Hematopoietic multipotent progenitor cell treated with erythropoietin and hydrocortisone succinate and interleukin-3 and kit ligand, for 6 days (in vitro differentiated cells): ENCODE data around the gene ECE1.
A peak's percentile ranks its signal among the peaks of the same experiment; 100 is the strongest.
"Not testable (repeated sequence)": the region's sequence is repeated elsewhere in the genome, so short reads cannot be mapped to it uniquely, and the experiment has no call there.

Experiments used
- DNase-seq: peaks from one replicate; pipeline ENCODE4 v3.0.0-alpha.2; 2015

Gene ECE1

DNA sequence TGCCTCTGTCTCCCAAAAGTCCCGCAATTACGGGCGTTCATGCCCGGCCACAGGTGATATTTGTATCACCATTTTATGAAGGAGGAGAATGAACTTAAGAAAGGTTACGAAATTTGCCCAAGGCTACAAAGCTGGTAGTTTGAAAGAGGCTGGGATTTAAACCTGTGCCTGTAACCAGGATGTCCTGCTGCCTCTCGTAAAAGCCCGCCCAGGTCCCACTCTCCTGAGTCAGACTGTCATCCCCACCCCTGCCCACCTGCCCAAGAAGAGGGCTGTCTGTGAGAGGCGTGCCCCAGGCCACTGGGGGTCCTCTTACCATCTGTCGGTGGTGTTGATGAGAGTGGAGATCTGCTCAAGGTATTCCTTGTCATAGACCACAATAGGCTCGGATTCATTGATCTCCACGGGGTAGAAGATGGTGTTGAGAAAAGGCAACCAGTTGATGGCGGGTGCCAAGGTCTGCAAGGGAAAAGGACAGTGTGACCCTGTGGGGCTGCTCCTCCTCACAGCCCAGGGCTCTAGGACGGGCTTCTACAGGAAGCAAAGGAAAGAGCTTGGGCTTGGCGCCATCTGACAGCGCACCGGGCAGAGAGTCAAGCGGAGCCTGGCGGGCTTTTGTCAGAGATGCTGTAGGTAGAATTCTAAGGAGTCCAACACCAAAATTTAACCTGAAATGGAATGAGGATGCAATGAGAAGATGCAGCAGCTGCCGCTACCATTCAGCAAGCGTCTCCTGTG is 43.2 kb downstream of the ECE1 start:
- DNase-seq = no peak

DNA sequence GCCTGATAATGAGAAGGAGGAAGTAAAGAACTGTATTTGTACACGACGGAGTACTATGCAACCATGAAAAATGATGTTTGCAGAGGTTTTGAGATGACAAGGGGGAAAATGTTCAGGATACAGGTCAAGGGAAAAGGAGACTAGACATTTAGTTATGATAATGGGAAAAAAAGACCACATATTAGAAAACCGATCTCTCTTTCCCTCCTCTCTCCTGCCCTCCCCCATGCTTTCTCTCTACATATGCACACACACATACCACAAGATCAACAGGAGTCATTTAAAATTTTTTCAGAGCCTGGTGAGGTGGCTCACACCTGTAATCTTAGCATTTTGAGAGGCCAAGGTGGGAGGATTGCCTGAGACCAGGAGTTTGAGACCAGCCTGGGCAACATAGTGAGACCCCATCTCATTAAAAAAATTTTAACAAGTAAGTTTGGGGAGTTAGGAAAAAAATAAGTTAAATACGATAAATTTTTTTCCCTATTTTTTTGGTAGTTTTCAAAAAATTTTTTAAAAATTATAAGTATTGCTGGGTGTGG is 44.5 kb downstream of the ECE1 start:
- no peak for DNase-seq

DNA sequence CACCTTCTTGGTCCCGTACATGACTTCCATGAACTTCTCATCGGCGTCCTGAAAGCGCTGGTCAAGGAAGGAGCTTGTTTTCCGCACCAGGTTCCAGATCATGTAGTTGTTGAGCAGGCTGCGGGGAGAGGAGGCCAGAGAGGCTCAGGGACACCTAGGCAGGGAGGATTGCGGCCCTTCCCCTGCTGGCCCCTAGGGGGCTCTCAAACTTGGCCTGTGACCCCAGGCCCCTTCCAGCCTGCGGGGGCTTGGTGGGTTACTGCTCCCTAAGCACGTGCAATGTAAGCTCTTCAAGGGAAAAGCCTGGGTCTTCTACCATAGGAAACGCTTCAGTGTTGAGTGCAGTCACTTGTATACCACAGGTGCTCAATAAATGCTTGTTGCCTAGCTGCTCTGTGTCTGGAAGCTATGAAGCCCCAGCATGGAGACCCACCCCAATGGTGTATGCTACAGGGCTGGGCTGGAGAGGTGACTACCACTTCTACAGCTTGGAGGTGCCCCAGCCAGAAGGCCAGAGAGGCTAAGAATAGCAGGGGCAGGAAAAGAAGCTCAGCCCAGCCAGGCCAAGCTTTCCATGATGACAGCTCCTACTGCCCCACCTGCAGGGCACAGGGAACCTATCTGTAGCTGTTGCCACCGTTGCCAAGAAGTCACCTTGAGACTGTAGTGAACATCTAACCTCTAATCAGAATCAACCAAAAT is 45.1 kb downstream of the ECE1 start:
- DNase-seq = no peak

DNA sequence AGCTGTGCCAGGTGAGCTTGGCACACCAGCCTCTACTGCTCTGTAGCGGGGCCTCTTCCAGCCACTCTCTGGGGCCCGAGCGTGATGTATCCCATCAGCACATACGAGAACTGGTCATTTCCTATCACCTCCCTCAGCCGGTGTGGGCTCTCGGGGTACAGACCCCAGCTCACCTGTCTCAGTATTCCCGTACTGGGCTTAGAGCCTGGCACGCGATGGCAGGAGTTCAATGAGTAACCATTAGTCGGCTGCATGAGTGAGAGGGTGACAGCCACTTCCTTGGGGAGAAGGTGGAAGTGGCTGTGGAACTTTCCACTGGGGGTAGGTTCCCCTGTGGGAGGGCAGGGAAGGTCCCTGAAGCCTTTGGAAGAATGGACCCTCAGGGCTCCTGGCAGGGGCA is 46.1 kb downstream of the ECE1 start:
- DNase-seq = no peak

DNA sequence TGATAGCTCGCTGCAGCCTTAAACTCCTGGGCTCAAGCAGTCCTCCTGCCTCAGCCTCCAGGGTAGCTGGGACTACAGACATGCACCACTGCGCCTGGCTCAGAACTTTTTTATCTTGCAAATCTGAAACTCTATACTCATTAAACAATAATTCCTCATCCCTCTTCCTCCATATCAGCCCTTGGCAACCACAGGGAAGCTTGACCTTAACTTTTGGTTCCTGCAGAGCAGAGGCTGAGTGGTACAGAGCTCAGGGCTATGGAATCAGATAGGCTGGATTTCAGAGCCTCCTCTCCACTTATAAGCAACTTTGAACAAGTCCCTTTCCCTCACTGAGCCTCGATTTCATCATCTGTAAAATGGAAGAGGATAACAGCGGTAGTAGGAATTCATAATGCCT is 47.4 kb downstream of the ECE1 start:
- no peak for DNase-seq

DNA sequence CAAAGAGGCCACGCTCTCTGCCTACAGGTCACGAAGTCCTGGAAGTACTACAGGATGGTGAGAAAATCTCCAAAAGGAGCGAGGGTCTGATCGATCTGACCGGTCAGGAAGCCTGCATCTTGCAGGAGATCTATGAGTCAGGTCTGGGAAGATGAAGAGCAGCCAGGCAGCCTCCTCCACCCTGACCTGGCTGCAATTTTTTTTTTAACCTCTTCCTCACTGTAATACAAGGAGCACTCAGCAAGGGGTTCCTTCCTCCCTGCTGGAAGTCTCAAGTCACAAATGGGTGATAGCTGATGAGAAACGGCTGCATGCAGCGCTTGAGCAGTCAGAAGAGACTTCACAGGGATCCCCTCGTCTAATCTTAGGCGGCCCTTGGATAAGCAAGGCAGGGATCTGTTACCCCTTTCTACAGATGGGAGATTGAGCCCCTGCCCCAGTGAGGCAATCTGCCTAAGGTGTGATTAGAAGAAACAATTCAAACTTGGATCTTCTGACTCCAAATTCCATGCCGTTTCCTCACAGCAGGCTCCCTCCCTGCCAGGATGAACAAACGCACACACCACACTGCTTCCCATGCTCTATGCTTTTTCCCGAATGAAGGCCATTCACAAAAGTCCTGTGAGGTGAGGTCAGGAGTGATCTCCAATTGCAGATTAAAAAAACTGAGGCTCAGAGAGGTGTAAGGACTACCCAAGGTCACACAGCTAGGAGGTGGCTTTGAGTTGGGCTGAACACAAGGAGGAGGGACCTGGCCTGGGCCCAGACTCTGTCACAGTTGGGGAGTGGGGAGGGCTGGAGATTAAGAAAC is 48.3 kb downstream of the ECE1 start:
- DNase-seq = no peak

DNA sequence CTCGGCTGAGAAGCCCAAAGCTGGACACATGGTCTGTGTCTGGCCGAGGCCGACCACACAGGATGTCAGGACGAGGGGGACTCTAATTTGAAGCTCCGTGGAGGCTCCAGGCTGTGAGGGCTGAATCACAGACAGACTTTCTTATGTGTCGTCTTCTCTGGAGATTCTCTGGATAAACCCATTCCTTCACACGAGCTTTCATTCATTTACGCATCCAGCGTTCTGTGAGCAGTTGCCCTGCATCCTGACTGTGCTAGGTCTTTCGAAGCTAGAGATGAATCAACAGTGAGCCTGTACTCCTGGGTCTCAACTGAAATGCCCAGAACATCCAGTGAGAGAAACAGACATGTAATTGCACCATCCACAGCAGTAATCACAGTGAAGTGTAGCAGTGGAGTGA is 49.6 kb downstream of the ECE1 start:
- no peak for DNase-seq

DNA sequence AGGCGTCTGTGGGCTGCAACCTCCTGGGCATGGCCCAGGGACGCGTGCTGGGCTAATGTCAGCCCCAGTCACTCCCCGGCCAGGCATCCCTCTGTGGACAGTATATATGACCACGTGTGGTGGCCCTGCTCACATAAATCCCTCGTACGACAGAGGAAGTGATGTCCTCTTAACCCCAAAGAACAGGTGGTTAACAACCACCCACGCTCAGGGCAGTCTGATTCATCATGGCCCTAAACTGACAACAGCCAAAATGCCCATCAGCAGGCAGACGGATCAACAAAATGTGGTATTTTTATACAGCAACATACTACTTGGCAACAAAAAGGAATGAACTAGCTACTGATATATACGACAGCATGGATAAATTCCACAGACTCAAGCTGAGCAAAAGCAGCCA is 51.0 kb downstream of the ECE1 start:
- DNase-seq = no peak

DNA sequence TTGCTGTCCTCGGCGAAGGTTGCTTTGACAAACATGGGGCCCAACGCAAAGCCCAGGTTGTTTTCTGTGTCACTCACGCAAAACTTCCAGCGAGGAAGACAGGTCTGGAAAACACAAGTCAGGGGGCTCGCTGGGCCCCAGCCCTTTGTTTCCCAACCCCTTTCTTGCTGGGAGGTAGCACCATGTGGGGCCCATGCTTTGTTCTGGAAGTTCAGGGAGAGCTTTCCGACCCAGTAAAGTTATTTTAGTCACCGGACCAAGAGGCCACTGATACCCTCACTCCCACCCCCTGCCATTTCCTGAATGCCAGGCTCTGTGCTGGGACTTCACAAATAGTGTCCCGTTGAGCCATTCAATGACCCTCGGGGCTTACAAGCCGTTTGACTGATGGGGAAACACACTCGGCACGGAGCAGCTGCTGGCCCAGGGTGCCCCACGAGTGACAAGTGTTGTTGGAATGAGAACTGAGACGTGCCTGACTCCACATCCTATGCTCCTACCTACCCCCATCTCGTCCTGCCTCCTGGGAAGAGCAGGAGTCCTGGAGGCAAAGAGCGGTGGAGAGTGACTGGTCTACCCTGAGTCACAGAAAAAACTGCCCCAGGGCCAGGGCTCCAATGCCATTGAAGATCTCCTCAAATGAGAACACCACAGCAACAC is 52.0 kb downstream of the ECE1 start:
- DNase-seq = no peak

DNA sequence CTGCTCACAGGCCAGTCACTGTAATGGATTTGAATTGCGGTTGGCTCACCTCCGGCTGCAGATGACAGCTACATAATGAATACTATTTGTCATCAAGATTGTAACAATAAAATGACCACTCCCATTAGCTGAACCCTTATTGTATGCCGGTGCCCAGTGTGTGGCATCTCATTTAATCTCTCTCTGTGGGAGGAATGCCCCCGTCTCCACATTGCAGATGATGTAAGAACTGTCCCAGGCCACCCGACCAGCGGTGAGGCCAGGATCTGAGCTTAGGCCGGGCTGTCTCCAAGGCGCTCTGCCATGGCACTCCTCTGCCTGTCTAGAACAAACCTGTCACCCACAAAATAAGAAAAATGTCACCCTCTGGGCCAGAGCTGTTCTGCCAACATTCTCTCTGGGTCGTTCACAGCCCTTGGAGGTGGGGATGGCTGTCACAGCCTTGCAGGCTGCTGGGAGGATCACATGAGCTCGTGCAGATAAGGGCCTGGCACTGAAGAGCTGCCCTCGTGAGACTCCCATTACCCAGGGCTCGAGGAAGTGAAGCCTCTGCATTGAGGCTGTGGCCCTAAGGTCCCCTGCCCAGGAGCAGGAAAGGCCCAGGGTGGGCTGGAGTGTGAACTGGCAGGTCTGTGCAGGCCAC is 52.7 kb downstream of the ECE1 start:
- DNase-seq = peak; percentile 84

DNA sequence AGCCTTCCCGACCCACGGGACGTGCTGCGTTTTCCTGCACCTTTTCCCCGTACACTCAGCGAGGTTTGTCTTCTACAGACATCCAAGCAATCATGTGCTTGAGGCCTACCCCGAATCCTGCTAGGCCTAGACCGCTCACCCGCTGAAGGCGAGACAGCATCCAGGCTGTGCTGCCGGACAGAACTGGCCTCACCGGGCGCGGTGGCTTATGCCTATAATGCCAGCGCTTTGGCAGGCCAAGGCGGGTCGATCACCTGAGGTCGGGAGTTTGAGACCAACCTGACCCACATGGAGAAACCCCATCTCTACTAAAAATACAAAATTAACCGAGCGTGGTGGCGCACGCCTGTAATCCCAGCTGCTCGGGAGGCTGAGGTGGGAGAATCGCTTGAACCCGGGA is 54.1 kb downstream of the ECE1 start:
- no peak for DNase-seq

DNA sequence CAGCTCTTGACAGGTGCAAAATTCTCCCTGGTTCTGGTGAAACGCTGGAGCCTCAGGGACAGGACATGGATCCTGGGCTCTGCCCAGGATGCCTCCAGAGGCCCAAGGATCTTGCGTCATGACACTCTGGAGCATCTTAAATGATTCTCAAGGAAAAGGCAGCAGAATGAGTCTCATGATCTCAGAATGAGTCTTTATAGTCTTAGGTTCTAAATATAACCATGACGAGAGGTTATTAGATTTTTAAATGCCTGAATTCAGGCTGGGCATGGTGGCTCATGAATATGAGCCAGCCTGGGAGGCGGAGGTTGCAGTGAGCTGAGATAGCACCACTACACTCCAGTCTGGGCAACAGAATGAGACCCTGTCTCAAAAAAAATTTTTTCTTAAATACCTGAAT is 55.5 kb downstream of the ECE1 start:
- DNase-seq = no peak

DNA sequence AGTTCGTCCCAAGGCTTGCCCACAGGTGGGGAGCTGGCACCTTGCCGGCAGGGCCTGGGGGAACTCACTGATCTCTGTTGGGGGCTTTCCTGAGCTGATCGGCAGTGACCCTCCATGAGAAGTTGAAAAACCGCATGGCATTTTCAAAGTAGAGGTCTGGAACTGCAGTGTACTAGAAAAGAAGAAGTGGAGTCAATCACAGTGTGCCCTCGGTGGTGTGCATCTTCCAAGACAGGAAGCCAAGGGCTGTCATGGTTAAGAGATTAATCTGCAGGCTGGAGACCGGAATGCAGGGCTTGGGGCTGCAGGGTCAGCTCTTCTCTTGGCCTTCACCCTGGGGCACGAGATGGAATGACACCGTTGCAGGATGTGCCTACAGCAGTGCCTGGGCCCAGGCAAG is 56.8 kb downstream of the ECE1 start:
- peak; percentile 33 for DNase-seq

DNA sequence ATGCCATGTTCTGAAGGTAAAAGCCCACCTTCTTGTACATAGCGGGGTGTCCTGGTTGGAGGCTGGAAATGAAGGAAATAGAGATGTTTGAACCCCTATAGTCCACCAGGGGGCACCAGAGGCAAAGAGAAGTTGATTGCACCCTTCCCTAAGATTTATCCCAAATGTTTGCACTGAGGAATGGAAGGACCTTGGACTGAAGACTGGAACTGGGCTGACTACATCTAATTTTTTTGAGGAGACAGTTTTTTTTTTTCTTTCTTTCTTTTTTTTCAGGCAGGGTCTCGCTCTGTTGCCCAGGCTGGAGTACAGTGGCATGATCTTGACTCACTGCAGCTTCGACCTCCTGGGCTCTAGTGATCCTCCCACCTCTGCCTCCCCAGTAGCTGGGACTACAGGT is 58.2 kb downstream of the ECE1 start:
- peak; percentile 76 for DNase-seq

DNA sequence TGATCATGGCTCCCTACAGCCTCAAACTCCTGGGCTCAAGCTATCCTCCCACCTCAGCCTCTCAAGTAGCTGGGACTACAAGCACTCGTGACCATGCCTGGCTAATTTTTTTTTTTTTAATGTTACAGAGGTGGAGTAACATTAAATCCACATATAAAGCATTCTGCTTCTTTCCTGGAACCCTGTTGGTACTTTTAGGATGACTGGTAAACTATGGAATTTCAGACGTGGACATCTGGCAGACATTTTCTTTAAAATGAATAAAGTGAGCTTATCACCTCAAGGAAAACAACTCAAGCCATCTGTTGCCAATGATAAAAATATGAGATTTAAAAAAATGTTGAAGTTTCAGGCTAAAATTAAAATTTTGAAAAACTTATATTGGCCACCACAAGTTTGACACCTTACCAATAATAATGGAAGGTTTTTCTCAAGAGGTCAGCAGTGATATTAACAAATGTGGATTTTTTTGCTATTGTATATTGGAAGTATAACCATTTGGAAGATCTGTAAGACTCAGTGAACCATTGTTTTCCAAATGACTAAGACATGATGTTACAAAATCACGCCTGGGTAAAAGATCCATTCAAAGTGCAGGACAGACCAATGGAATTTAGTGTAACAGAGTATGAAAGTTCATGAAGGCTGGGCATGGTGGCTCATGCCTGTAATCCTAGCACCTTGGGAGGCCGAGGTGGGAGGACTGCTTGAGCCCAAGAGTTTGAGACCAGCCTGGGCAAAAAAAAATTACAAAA is 60.8 kb downstream of the ECE1 start:
- no peak for DNase-seq

DNA sequence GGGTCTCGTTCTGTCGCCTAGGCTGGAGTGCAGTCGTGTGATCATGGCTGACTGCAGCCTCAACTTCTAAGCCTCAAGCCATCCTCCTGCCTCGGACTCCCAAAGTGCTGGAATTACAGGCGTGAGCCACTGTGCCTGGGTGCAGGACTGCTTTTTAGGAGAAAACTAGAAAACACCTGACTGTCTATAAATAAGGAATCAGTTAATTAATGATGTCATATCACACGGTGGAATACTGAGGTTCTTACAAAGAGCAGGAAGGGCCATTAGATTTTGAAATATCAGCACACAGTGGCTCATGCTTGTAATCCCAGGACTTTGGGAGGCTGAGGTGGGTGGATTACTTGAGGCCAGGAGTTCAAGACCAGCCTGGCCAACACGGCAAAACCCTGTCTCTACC is 62.0 kb downstream of the ECE1 start:
- DNase-seq = not testable (repeated sequence)

DNA sequence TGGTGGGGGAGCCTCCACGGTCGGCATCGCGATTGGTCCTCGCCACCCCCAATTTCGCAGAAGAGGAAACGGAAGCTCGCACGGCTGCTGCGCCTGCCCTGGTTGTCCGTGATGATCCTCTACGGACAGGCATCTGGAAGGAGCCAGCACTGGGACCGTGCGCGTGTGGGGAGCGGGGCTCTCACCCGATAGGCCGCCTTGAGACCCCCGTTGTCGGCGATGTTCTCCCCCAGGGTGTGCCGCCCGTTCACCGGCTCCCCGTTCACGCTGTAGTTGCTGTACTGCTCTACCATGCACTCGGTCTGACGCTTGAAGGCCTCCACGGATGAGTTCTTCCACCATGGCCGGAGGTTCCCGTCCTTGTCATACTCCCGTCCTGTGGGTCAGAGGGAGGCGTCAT is 65.2 kb downstream of the ECE1 start:
- DNase-seq = no peak

DNA sequence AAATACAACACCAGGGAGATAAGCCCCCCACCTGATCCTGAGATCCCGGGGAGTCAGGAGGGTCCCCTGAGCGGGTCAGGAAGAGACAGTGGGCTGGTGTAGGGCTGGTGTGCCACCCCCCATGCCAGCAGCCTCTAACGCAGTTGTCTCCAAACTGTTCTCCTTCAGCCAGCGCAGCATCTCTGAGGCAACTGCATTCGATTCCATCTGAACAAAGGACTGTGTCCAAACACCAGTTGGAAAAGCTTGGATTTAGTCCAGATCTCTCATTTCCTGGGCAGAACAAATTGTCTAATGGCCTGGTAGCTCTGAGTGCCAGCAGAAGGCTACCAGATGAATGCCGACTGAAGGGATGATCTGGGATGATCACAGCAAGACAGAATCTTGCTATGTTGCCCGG is 69.4 kb downstream of the ECE1 start:
- no peak for DNase-seq

DNA sequence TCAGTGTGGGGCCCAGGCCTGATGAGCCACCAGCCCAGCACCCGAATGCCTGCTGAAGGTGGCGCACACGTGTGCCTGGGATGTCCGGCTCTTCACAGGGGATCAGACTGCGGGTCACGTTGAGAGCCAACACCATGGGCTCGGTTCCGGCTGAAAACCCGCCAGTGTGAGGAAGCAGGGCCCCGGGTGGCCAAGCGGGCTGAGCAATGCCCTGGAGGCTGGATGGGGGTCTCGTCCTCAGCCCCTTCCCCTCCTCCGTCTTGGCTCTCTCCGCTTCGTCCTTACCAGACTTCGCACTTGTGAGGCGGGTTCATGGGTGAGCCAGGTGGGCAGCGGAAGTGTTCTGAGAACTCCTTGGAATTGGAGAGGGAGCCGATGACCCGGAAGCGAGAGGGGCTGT is 70.6 kb downstream of the ECE1 start:
- no peak for DNase-seq

DNA sequence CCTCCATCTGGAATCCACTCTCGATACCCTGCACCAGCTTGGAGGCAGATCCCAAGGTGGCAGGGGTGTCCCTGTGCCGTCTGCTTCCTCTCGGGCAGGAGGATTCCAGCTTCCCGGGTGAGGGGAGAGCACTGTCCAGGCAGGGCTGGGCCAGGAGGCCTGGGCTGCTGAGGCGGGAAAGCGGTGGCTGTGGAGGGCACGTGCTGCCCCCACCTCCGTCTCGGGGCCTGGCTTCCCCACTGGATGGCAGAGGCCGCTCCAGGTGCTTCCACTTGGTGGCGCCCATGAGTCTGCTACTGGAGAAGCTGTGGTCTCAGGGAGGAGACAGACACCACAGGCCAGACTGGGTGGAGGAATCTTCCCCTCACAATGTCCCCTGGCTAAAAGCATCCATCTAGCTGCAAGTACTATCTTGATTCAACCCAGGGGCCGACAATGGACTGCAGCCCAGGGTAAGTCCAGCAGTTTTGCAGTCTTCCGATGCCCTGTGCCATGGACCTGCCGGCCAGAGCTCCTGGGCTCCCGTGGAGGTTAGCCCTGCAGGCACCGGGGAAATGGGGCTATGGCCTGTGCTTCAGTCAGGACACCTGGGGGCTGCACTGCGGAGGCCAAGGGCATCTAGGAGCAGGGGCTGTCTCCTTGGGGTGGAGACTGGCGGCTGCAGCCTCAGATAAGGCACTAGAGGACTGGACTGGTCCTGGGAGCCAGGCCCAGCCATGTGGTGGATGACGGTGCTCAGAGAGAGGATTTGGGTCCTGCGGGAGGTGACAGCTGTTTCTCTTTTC is 72.3 kb downstream of the ECE1 start:
- peak; percentile 68 for DNase-seq
